Subcutaneous adipose tissue (tissue), 4 donors: Measurements from ENCODE around the gene FRMPD4. TPM values are rescaled to one million over a fixed set of nuclear protein-coding genes. Genes with fewer than 3 reads are reported as not detected.

Source experiments
- CTCF ChIP-seq: fragments of 450-650 bp; IDR thresholded peaks from one replicate; pipeline ENCODE4 v1.5.1; 2016; ENCODE audit warnings: low read depth, mild to moderate bottlenecking, control low read depth, antibody characterized with exemption, moderate library complexity
- total RNA-seq, 4 donors: library from RNA; depleted of rRNA; stranded (reverse); fragments of >200 nt; gene quantifications; one replicate each; pipeline ENCODE4 v1.1.0, GENCODE V29; 2016

The FRMPD4 gene
- total RNA-seq, 4 donors from 2014 or later, result 0.17 to 0.44 (median 0.19) TPM; not detected in 1

DNA sequence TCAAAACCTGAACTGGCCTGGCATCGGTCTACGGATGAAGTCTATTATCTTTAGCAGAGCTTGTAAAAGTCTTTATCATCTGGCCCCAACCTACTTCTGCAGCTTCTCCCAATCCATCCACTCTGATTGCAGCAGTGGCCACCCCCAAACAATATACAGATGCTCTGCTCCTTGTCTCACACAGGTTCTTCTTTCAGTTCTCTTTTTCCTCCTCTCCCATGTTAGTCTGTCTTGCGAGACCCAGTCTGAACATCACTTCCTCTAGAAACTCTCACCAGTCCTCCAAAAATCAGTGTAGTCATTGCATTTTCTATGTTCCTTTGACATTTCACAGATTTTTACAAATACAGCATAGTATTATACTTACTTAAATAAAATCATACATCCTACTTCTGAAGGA lies 163.0 kb downstream of the FRMPD4 start:
- TF ChIP-seq CTCF, result no peak

GRCh38 chrX:12304261-12304660 lies 166.0 kb downstream of the FRMPD4 start:
- TF ChIP-seq CTCF, result no peak

DNA sequence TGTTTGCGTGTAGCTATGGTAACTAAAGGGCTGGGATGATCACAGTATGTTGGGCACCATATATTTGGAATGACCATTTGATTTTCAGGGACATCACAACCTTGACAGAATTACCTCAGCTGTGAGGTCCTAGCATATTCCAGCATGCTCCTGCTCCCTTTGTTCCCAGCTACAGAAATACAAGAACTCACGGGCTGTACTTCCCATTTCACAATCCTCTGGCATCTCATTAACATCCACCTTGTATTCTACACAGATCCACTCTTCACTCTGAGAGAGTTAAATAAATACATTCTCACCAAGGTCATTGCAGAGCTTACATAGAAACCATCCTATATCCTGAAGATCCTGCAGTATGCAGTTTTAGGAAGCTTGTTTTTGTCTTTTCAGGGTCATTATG lies 169.7 kb downstream of the FRMPD4 start:
- no peak for TF ChIP-seq CTCF

GRCh38 chrX:12308420-12308819 lies 170.1 kb downstream of the FRMPD4 start:
- TF ChIP-seq CTCF, result no peak

GRCh38 chrX:12309040-12309743 lies 170.9 kb downstream of the FRMPD4 start:
- TF ChIP-seq CTCF, result no peak

- no peak for TF ChIP-seq CTCF
Measured at GRCh38 chrX:12309744-12310076, 171.4 kb downstream of the FRMPD4 start.

DNA sequence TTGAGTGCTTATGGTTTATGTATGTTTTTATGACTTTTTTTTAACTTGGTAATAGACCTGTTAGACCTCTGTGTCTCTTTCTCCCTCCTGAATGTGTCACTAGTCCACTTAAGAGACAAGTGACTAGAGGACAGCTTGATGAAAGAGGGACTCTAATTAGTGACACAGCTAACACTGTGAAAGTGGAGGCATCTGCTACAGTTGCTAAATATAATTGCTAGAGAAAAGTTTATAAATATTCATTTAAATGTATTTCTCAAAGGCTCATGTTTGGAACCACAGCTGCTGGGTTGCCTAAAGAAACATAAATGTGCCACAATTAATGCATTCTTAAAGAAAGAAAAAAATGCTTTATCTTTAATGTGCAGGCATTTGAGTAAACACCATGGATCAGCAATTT lies 176.4 kb downstream of the FRMPD4 start:
- TF ChIP-seq CTCF, result no peak
